Thymus (tissue), 11 donors: ENCODE data around the gene BID. TPM values are rescaled to one million over a fixed set of nuclear protein-coding genes. Genes with fewer than 3 reads are reported as not detected.

ENCODE experiments used
- DNase-seq, 9 donors: peaks; one replicate each; pipeline ENCODE4 v3.0.0-alpha.2; 2013; ENCODE audit warnings: low spot score in 9 of 9, low read depth in 6 of 9, missing footprints in 1 of 9
- H3K27ac ChIP-seq, 2 donors: one replicate each; pipeline ENCODE4 v1.5.1; 2013; ENCODE audit warnings: control low read depth in 1 of 2, low read depth in 1 of 2, low read length in 1 of 2, mild to moderate bottlenecking in 1 of 2, moderate library complexity in 1 of 2
- H3K27me3 ChIP-seq, 2 donors: one replicate each; pipeline ENCODE4 v1.5.1; 2013; ENCODE audit warnings: low read length in 1 of 2; ENCODE audit not compliant: control insufficient read depth in 2 of 2, insufficient read depth in 1 of 2
- H3K36me3 ChIP-seq, 2 donors: one replicate each; pipeline ENCODE4 v1.5.1; 2013; ENCODE audit warnings: low read length in 1 of 2, mild to moderate bottlenecking in 1 of 2, moderate library complexity in 1 of 2; ENCODE audit not compliant: control insufficient read depth in 2 of 2, insufficient read depth in 2 of 2
- H3K4me1 ChIP-seq, 2 donors: one replicate each; pipeline ENCODE4 v1.5.1; 2013; ENCODE audit warnings: low read length in 2 of 2; ENCODE audit not compliant: control insufficient read depth in 2 of 2, insufficient read depth in 2 of 2
- H3K4me3 ChIP-seq, 2 donors: one replicate each; pipeline ENCODE4 v1.5.1; 2013; ENCODE audit warnings: low read length in 2 of 2, control low read depth in 1 of 2, mild to moderate bottlenecking in 1 of 2
- H3K9me3 ChIP-seq, 2 donors: one replicate each; pipeline ENCODE4 v1.5.1; 2013; ENCODE audit warnings: low read length in 1 of 2, mild to moderate bottlenecking in 1 of 2; ENCODE audit not compliant: control insufficient read depth in 2 of 2, insufficient read depth in 1 of 2
- WGBS: extraction: QIAGEN DNeasy Blood & Tissue Kit; methylation state at CpG from one replicate; pipeline ENCODE4 v1.1.7; 2013; 5-methylcytosine and 5-hydroxymethylcytosine counted together
- polyA plus RNA-seq: library from polyadenylated mRNA; stranded (reverse); fragments of 200-250 nt; gene quantifications from one replicate; pipeline ENCODE4 v1.2.3, GENCODE V29; 2013
- total RNA-seq: library from RNA; stranded (reverse); fragments of 120-200 nt; gene quantifications from one replicate; pipeline ENCODE4 v1.2.4, GENCODE V29; 2013
- donor health status: healthy.

The BID gene
- total and polyA plus RNA-seq, 2 donors = 32.5 to 46.7 TPM

DNA sequence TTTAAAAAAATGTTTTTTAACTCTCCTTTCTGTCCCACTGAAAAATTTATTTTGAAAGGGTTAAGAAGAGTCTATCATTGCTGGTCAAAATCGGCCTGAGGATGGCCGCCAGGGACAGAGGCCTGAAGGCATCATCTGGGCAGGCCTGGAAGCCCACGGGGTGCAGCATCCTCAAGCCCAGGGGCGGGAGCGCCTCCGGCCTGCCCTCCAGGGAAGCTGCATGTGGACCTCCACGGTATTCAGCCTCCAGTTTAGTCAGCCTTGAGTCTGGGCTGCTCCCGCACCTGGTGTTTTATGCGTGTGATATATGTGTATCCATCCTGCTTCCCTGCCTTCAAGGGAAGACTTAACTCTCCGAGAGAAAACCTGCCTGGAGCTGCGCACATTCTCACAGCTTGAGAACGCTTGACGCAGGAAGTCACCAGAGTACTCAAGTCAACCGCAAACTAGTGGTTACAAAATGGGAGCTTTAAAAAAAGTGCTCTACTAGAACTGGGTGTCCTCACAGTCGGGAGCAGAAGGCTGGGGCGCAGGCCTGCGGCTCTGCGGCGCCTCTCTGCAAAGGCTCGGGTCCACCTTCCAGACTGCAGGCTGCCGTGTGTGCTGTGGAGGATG, 13.6 kb upstream of the BID start:
- Histone ChIP-seq H3K9me3 (no peaks in the 10 kb centered on the region), H3K4me1 (peaks cover 9 to 22% of the 10 kb centered on the region in 2 donors), H3K27ac (peak overlapping the region in 1 of 2 donors; percentile 33), H3K27me3 (no peaks in the 10 kb centered on the region), H3K36me3 (peaks cover 0 to 4% of the 10 kb centered on the region in 2 donors), H3K4me3 (no peak overlapping the region)
- no peak for DNase-seq
- WGBS = 97% methylated on average over 21 of the region's 21 CpGs

DNA sequence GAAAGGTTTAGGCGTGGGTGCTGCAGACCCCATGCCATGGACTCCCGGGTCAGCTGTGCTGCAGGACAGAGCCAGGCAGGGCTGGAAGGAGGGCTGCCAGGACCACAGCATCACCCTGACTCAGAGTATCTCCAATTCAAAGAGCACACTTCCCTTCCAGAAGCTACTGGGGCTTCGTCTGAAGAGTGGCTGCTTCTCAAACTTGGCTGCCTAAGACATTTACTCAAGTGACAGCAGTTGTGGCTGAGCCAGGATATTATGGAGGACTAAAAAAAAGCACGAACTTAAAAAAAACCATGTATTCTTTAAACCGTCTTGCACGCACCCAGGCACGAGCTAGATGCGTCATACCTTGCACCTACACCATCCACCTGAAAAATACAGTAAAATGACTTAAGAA, 13.0 kb upstream of the BID start:
- WGBS = 91% methylated on average over 8 of the region's 8 CpGs
- H3K4me1 ChIP-seq = peaks cover 10 to 19% of the 10 kb centered on the region in 2 donors

DNA sequence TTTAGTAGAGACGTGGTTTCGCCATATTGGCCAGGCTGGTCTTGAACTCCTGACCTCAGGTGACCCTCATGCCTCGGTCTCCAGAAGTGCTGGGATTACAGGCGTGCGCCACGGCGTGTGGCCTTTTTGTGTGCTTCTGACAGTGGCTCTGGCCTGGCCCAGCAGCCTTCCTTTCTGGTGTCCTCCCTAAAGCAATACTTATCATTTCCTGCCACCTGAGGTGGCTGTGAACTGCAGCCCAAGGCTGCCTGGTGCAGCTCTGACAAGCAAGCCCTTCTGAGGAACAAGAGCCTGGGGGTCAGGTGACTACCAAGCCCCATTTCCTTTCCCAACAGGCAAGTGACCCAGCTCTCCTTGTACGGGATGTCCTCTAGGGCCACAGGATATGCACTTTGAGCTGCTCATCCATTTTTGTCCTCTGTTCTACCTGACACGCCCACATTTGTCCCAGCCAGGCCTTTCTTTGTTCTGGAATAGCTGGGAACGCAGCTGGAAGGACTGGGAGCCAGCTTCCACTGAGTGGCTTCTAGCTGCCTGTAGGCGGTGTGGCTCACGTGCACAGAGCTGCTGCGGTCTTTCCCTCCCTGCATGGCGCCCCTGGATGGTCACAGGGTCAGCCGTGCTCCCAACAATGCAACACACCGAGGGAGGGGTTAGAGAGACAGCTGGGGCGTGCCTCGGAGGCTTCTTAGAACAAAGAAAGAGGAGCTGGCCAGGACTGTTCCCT, 12.3 kb upstream of the BID start:
- DNase-seq = peak in 1 of 9 donors; percentile 53
- H3K27me3 ChIP-seq = no peaks in the 10 kb centered on the region
- peaks cover 16 to 24% of the 10 kb centered on the region in 2 donors for H3K4me1 ChIP-seq
- H3K27ac ChIP-seq = peak overlapping the region in 1 of 2 donors; percentile 43
- no peaks in the 10 kb centered on the region for H3K9me3 ChIP-seq
- 81% methylated on average over 18 of the region's 18 CpGs for WGBS
- H3K4me3 ChIP-seq = no peak overlapping the region
- H3K36me3 ChIP-seq = peaks cover 0 to 4% of the 10 kb centered on the region in 2 donors

More for the DNA sequence above, 13.0 kb upstream of the BID start:
- peaks cover 0 to 4% of the 10 kb centered on the region in 2 donors for H3K36me3 ChIP-seq
- no peaks in the 10 kb centered on the region for H3K27me3 ChIP-seq
- no peak overlapping the region for H3K4me3 ChIP-seq
- no peak for DNase-seq
- H3K9me3 ChIP-seq = no peaks in the 10 kb centered on the region
- H3K27ac ChIP-seq = peak overlapping the region in 1 of 2 donors; percentile 43

- Histone ChIP-seq H3K4me1 (peaks cover 26 to 35% of the 10 kb centered on the region in 2 donors), H3K27ac (no peak overlapping the region), H3K27me3 (no peaks in the 10 kb centered on the region), H3K4me3 (no peak overlapping the region), H3K9me3 (peaks cover 0 to under 1% of the 10 kb centered on the region in 2 donors), H3K36me3 (peaks cover 0 to 4% of the 10 kb centered on the region in 2 donors)
- DNase-seq = peak in 1 of 9 donors; percentile 59
- 88% methylated on average over 37 of the region's 37 CpGs for WGBS
Observed at GRCh38 chr22:17785185-17786184, 11.2 kb upstream of the BID start.

DNA sequence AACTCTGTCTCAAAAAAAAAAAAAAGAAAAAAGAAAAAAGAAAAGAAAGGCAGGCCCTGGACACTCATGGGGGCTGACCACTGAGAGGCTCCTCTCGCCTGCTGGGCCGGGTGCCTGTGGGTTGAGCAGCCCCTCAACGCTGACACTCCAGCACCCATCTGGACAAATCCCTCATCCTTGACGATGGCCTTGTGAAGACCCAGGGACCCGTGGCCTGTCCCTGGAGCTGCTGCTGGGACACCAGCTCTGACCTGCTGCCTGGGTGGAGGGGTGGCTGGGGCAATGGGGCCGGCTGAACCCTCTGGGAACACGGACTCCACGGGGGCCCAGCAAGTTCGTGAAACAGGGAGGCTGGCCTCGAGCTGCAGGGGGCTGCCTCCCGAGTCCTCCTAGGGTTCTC, 10.5 kb upstream of the BID start:
- WGBS = 95% methylated on average over 11 of the region's 11 CpGs
- H3K4me1 ChIP-seq = peaks cover 26 to 42% of the 10 kb centered on the region in 2 donors
- no peak for DNase-seq
- H3K36me3 ChIP-seq = peaks cover 0 to 1% of the 10 kb centered on the region in 2 donors
- no peaks in the 10 kb centered on the region for H3K27me3 ChIP-seq
- peaks cover 2 to 8% of the 10 kb centered on the region in 2 donors for H3K9me3 ChIP-seq
- H3K4me3 ChIP-seq = no peak overlapping the region
- H3K27ac ChIP-seq = no peak overlapping the region

- WGBS = 95% methylated on average over 18 of the region's 18 CpGs
- H3K4me3 ChIP-seq = no peak overlapping the region
- H3K27ac ChIP-seq = no peak overlapping the region
- DNase-seq = no peak
- peaks cover 26 to 47% of the 10 kb centered on the region in 2 donors for H3K4me1 ChIP-seq
- peaks cover 4 to 10% of the 10 kb centered on the region in 2 donors for H3K9me3 ChIP-seq
- peaks cover 0 to 6% of the 10 kb centered on the region in 2 donors for H3K36me3 ChIP-seq
- H3K27me3 ChIP-seq = no peaks in the 10 kb centered on the region
Observed at GRCh38 chr22:17783773-17784480, 9.7 kb upstream of the BID start.

DNA sequence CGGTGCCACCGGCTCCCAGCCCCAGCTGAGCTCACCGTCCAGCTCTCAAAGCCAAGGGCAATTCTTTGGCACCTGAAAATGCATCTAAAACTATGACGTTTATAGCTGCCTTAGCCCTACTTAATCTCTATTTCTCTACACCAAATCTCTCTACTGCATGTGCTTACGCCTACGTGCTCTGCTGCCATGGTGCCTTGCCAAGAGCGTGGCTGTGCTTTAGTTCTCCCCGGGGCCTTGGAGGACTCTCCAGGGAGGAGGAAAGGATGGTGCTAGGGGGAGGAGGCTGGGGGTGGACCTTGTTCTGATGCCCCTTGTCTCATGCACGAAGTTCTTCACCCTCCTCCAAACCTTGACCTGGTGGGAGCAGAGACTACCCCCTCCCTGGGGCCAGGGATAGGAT, 9.0 kb upstream of the BID start:
- peaks cover 28 to 53% of the 10 kb centered on the region in 2 donors for H3K4me1 ChIP-seq
- no peak for DNase-seq
- no peak overlapping the region for H3K27ac ChIP-seq
- peaks cover 4 to 10% of the 10 kb centered on the region in 2 donors for H3K9me3 ChIP-seq
- no peak overlapping the region for H3K4me3 ChIP-seq
- WGBS = 96% methylated on average over 9 of the region's 9 CpGs
- no peaks in the 10 kb centered on the region for H3K27me3 ChIP-seq
- peaks cover 0 to 6% of the 10 kb centered on the region in 2 donors for H3K36me3 ChIP-seq

- H3K4me1 ChIP-seq = peaks cover 33 to 60% of the 10 kb centered on the region in 2 donors
- H3K36me3 ChIP-seq = peaks cover 0 to 6% of the 10 kb centered on the region in 2 donors
- H3K27me3 ChIP-seq = no peaks in the 10 kb centered on the region
- peaks cover 4 to 10% of the 10 kb centered on the region in 2 donors for H3K9me3 ChIP-seq
- 94% methylated on average over 13 of the region's 13 CpGs for WGBS
- no peak overlapping the region for H3K27ac ChIP-seq
- H3K4me3 ChIP-seq = no peak overlapping the region
- DNase-seq = no peak
Observed at GRCh38 chr22:17782621-17783020, 8.4 kb upstream of the BID start.
